ENCODE data around the gene ZFYVE9.

Gene ZFYVE9

DNA sequence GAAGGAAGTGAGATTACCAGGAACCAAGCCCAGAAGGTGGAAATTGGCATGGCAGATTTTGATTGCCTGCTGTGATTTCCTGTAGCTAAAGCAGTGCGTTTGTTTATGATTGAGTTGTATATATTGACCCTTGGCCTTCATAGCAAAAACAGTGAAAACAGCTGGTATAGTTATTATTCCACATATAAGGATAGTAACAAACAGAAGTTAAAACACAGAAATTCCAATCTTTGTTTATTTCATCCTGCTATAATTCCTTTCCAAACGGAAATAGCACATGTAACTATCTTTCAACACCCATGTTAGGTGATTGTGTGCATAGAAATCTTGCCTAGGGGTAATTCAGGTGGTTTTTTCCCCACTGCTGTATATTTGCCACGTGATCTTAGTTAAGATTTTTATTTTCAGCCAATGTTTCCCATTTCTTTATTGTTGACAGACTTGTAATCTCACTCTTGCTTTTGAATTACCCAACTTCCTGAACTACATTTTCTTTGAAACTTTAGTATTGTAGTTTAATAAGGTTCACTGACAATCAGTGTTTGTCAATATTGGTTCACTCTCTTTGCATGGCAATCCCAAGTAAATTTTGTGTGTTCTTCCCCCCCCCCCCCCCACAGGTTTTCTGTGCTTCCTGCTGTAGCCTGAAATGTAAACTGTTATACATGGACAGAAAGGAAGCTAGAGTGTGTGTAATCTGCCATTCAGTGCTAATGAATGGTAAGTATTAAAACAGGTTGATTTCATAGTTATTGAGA lies 121.4 kb downstream of the ZFYVE9 start:
- TF ChIP-seq, protein P1, sequence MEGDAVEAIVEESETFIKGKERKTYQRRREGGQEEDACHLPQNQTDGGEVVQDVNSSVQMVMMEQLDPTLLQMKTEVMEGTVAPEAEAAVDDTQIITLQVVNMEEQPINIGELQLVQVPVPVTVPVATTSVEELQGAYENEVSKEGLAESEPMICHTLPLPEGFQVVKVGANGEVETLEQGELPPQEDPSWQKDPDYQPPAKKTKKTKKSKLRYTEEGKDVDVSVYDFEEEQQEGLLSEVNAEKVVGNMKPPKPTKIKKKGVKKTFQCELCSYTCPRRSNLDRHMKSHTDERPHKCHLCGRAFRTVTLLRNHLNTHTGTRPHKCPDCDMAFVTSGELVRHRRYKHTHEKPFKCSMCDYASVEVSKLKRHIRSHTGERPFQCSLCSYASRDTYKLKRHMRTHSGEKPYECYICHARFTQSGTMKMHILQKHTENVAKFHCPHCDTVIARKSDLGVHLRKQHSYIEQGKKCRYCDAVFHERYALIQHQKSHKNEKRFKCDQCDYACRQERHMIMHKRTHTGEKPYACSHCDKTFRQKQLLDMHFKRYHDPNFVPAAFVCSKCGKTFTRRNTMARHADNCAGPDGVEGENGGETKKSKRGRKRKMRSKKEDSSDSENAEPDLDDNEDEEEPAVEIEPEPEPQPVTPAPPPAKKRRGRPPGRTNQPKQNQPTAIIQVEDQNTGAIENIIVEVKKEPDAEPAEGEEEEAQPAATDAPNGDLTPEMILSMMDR (IDR thresholded peaks at IDR 0.05; ENCODE audit: unreplicated experiment in 3 of 3) = no peak
- no peaks in the 10 kb centered on the region for H3K27me3 Mint-ChIP-seq (ENCODE audit: low read depth)
- no peaks in the 10 kb centered on the region for H3K9me3 Mint-ChIP-seq

DNA sequence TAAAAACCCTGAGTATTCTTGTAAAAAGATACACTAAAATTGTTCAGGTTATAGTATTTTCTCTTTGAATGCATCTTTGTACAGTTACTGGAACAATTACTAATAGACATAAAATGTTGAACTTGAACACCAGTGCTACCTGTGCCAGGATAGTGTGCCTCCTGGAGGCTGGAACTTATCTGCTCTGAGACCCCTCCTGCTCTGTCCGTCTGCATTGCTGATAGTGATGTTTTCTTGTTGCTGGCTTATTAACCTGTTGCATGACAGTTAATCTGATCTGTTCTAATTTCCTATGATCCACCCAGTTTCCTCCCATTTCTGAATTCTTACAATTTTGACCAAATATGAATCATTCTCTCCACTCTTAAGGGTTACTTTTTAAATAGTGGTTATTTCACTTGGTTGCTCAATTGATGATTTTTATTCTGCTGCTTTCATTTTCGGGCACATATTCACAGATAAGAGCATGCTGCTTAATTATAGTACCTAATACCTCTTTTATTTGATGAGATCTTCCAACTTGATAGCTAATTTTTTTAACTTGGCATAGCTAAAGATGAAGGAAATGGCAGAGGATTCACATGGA lies 122.7 kb downstream of the ZFYVE9 start:
- Mint-ChIP-seq H3K9me3 (no peaks in the 10 kb centered on the region), H3K36me3 (ENCODE audit: low read depth) (peaks cover 25% of the 10 kb centered on the region), H3K27ac (no peak overlapping the region), H3K27me3 (ENCODE audit: low read depth) (no peaks in the 10 kb centered on the region), H3K4me3 (no peak overlapping the region), H3K4me1 (no peaks in the 10 kb centered on the region)
- TF ChIP-seq, protein P1 (IDR thresholded peaks at IDR 0.05; ENCODE audit: unreplicated experiment in 3 of 3) = no peak

More for the DNA sequence above, 121.4 kb downstream of the ZFYVE9 start:
- Mint-ChIP-seq H3K27ac (no peak overlapping the region), H3K4me1 (no peaks in the 10 kb centered on the region), H3K36me3 (ENCODE audit: low read depth) (peaks cover 16% of the 10 kb centered on the region), H3K4me3 (no peak overlapping the region)

DNA sequence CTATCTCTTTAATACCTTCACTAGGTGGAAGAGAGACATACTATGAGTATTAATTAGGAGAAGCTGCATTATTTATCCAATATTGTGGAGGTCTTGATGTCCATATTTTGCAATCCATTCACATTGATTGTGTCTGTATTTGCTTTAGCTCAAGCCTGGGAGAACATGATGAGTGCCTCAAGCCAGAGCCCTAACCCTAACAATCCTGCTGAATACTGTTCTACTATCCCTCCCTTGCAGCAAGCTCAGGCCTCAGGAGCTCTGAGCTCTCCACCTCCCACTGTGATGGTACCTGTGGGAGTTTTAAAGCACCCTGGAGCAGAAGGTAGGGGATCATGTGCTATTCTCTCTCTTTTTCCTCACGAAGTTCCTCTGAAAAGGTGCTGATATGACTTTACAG lies 124.6 kb downstream of the ZFYVE9 start:
- no peak overlapping the region for H3K4me3 Mint-ChIP-seq
- no peak overlapping the region for H3K27ac Mint-ChIP-seq
- H3K36me3 Mint-ChIP-seq (ENCODE audit: low read depth) = peaks cover 30% of the 10 kb centered on the region
- H3K27me3 Mint-ChIP-seq (ENCODE audit: low read depth) = no peaks in the 10 kb centered on the region
- no peaks in the 10 kb centered on the region for H3K9me3 Mint-ChIP-seq
- H3K4me1 Mint-ChIP-seq = no peaks in the 10 kb centered on the region
- TF ChIP-seq, protein P1 (IDR thresholded peaks at IDR 0.05; ENCODE audit: unreplicated experiment in 3 of 3) = no peak

DNA sequence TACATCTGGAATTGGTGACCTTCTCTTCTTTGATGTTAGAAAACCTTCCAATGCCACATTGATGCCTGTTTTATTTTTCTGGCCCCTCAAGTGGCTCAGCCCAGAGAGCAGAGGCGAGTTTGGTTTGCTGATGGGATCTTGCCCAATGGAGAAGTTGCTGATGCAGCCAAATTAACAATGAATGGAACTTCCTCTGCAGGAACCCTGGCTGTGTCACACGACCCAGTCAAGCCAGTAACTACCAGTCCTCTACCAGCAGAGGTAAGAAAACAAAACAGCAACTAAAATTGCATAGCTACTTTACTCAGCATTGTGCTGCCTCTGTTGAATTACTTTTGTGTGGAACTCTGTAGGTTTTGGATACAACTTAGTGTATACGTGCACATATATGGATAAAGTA lies 126.5 kb downstream of the ZFYVE9 start:
- H3K4me3 Mint-ChIP-seq = no peak overlapping the region
- TF ChIP-seq, protein P1 (IDR thresholded peaks at IDR 0.05; ENCODE audit: unreplicated experiment in 3 of 3) = no peak
- H3K27me3 Mint-ChIP-seq (ENCODE audit: low read depth) = no peaks in the 10 kb centered on the region
- H3K27ac Mint-ChIP-seq = no peak overlapping the region
- H3K9me3 Mint-ChIP-seq = no peaks in the 10 kb centered on the region
- peaks cover 30% of the 10 kb centered on the region for H3K36me3 Mint-ChIP-seq (ENCODE audit: low read depth)
- no peaks in the 10 kb centered on the region for H3K4me1 Mint-ChIP-seq

DNA sequence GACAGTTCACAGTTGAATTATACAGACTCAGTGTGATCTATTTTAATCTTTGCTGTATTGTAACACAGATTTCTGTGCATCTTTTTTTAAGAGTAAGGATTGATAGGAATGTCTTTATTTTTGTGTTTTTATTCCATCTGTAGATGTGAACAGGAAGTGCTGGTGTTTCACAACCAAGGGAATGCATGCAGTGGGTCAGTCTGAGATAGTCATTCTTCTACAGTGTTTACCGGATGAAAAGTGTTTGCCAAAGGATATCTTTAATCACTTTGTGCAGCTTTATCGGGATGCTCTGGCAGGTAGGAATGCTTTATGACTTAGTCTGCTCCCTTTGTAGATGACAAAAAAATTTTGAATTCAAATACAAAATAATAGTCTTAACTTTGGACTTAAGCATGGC lies 139.6 kb downstream of the ZFYVE9 start:
- no peak overlapping the region for H3K27ac Mint-ChIP-seq
- H3K4me3 Mint-ChIP-seq = no peak overlapping the region
- H3K9me3 Mint-ChIP-seq = no peaks in the 10 kb centered on the region
- TF ChIP-seq, protein P1 (IDR thresholded peaks at IDR 0.05; ENCODE audit: unreplicated experiment in 3 of 3) = no peak
- H3K36me3 Mint-ChIP-seq (ENCODE audit: low read depth) = peaks cover 28% of the 10 kb centered on the region
- no peaks in the 10 kb centered on the region for H3K27me3 Mint-ChIP-seq (ENCODE audit: low read depth)
- no peaks in the 10 kb centered on the region for H3K4me1 Mint-ChIP-seq

DNA sequence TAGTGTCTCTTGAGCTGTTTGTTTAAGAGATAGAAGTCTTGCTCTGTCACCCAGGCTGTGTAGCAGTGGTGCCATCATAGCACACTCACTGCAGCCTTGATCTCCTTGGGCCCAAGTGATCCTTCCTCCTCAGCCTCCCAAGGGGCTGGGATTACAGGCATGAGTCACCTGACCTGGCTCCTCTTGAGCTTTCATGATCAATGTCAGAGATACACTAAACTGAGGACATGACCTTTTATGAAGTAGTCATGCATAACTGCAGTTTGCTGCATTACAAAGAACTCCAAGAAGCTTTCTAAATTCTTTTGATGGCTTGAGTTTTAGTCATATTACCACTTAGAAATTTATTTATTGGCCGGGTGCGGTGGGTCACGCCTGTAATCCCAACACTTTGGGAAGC lies 146.4 kb downstream of the ZFYVE9 start:
- no peak overlapping the region for H3K27ac Mint-ChIP-seq
- no peaks in the 10 kb centered on the region for H3K4me1 Mint-ChIP-seq
- H3K27me3 Mint-ChIP-seq (ENCODE audit: low read depth) = no peaks in the 10 kb centered on the region
- TF ChIP-seq, protein P1 (IDR thresholded peaks at IDR 0.05; ENCODE audit: unreplicated experiment in 3 of 3) = no peak
- peaks cover 12% of the 10 kb centered on the region for H3K36me3 Mint-ChIP-seq (ENCODE audit: low read depth)
- no peaks in the 10 kb centered on the region for H3K9me3 Mint-ChIP-seq
- H3K4me3 Mint-ChIP-seq = no peak overlapping the region
